ENCODE data around the gene MAGI1. TPM values are rescaled to one million over a fixed set of nuclear protein-coding genes. Genes with fewer than 3 reads are reported as not detected.

MAGI1 gene
- total RNA-seq, 1 donor from 2014 or later, result 0.49 TPM

- intact Hi-C loops (cut with micrococcal nuclease), result no loop called here
Measured at GRCh38 chr3:65717676-65718346, 320.9 kb downstream of the MAGI1 start.

- intact Hi-C loops (cut with micrococcal nuclease), result no loop called here
Measured at GRCh38 chr3:65716071-65716751, 322.5 kb downstream of the MAGI1 start.

GRCh38 chr3:65714134-65714533 is 324.6 kb downstream of the MAGI1 start:
- intact Hi-C loops (cut with micrococcal nuclease), result no loop called here

- intact Hi-C loops (cut with micrococcal nuclease), result no loop called here
Measured at GRCh38 chr3:65713016-65713415, 325.7 kb downstream of the MAGI1 start.

DNA sequence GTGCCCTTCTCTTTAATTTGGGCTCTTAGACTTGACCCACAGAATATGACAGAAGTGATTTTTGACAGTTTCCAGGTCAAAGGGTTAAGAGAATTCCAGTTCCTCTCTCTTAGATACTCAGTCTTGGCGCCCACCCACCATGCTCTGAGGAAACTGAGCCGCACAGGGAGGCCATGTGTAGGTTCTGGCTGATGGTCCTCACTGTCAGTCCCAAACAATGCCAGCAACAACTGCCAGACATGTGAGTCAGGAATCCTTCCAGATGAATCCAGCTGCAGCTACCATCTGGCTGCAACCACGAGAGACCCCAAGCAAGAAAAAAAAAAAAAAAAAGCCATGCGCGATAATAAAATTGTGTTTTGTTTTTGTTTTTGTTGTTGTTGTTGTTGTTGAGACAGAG is 326.6 kb downstream of the MAGI1 start:
- intact Hi-C loops (cut with micrococcal nuclease), result no loop called here

- intact Hi-C loops (cut with micrococcal nuclease), result no loop called here
Measured at GRCh38 chr3:65706776-65707568, 331.7 kb downstream of the MAGI1 start.

GRCh38 chr3:65706301-65706700 is 332.4 kb downstream of the MAGI1 start:
- intact Hi-C loops (cut with micrococcal nuclease), result no loop called here

DNA sequence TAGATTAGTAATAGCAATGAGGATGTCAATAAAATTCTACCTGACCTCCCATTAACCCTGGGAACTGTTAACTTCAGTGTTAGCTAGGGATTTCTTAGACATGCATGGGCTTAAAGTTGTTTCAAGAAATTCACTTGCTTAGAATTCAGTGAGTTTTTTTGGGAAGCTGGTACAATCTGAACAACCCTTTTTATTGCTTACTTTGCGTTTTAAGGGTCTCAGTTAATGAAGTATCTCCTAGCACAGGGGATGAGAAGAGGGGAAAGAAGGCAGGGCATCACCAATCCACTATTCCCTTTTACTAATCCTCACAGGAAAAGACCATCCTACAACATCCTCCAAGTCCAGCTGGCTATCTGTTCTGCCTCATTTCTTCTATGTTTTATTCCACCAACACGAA is 334.9 kb downstream of the MAGI1 start:
- intact Hi-C loops (cut with micrococcal nuclease), result no loop called here

DNA sequence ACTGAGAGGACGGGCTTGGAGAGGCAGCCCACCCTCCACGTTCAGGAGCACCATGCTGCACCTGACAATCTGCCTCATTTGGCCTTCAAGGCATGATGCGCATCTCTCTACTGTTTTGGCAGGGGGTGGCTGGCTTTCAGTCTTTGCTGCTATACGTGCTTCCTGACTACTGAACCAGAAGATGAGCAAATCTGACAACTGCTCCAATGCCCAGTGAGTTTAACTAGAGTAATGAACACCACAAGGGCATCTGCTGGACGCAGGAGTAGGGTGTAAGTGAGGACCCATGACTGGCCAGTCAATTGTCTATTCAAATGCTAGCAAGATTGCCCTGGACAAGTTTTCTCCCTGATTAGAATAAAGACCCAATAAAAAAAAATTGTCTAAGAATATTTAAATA is 335.7 kb downstream of the MAGI1 start:
- intact Hi-C loops (cut with micrococcal nuclease), result no loop called here

GRCh38 chr3:65702202-65702601 is 336.5 kb downstream of the MAGI1 start:
- intact Hi-C loops (cut with micrococcal nuclease), result no loop called here

- intact Hi-C loops (cut with micrococcal nuclease), result no loop called here
Measured at GRCh38 chr3:65701516-65701915, 337.2 kb downstream of the MAGI1 start.

DNA sequence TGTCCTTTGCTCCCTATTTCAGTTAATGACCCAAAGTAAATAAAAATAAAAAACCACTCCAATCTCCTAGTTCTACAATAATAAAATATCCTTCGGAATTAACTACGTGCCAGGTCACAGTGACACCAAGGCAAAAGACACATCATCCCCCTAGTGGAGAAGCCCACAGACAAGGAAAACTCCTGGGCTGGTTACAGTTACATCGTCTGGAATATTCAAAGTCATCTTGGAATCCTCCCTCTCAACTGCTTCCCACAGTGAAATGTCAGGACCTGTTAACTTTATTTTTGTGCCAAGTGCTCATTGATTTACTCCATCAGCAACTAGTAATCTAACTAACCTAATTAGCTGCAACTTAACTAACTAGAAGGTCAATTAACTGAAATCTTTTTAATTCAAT is 349.3 kb downstream of the MAGI1 start:
- intact Hi-C loops (cut with micrococcal nuclease), result no loop called here

GRCh38 chr3:65687741-65688140 is 351.0 kb downstream of the MAGI1 start:
- intact Hi-C loops (cut with micrococcal nuclease), result no loop called here

- intact Hi-C loops (cut with micrococcal nuclease), result no loop called here
Measured at GRCh38 chr3:65685621-65686235, 353.0 kb downstream of the MAGI1 start.

DNA sequence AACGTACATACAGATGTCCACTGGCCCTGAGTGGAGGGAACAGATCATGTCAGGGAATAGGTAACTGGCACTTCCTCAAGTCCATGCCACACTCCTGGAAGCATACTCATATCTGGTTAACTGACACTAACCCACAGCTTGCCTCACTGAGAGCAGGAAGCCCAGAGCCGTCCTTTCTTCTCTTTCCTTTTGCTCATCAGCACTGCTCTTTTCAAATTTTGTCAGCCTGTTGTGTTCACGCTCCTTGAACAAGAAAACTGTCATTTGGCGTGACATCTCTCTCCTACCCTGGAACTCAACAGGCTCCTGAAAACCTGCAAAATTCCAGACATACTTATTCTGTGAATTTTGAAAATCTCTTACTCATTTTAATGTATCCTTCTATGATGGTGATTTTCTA is 360.2 kb downstream of the MAGI1 start:
- intact Hi-C loops (cut with micrococcal nuclease), result no loop called here

- intact Hi-C loops (cut with micrococcal nuclease), result no loop called here
Measured at GRCh38 chr3:65677486-65678010, 361.2 kb downstream of the MAGI1 start.

- intact Hi-C loops (cut with micrococcal nuclease), result no loop called here
Measured at GRCh38 chr3:65676580-65676979, 362.1 kb downstream of the MAGI1 start.

GRCh38 chr3:65675011-65675410 is 363.7 kb downstream of the MAGI1 start:
- intact Hi-C loops (cut with micrococcal nuclease), result no loop called here

DNA sequence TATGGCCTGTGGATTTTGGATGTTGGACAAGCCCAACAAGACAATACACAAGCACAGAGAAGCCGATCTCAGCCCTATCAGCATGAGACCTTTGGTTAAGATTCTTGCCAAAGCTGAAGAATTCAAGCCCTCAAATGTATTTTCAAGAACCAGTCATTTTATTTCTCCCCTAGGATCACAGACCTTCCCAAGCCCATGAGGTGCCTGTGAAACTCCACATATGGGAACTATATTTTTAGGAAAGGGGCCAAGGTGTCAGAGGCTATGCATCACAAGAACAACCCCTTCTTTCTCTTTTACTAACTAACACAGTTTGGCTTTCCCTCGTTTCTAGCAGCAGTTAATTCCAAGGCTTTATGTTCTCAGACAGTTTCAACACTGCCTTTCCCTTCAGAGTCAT is 364.5 kb downstream of the MAGI1 start:
- intact Hi-C loops (cut with micrococcal nuclease), result no loop called here

DNA sequence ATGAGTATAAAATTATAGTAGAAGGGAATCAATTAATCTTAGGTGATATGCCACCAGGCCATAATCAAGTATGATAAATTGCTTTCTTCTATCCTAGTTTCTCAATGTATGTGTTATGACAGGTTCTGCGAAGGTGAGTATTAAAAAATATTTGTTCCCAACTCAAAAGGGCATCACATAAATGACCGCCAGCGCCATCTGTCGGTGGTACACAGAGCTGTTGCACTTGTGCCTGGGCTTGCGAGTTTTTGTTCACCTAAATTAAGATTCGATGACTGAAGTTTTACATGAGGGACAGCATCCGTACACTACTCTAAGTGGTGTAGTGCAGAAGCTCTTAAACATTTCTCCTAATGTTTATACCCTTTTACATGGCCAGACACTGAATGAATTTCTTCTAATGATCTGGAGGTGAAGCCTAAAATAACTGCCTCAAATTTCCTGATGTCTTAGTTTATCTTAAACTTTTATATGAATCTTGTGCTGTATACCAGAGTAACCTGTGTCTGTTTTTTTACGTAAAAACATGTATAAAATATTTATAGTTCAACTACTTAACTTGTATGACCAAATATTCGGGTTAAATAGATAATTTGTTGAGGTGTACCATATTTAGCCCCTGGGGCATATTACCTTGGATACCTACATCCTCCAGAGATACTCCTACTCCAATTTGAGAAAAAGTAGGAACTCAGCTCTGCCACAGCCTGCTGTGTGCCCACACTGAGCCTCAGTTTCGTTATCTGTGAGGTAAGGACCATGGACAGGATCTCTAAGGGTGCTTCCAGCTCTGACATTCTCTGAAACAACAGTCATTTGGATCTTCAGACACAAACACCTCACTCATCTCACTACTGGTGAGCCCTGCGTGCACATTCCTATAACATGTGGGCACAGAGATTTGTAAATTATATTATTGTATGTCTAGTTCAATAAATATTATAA is 365.6 kb downstream of the MAGI1 start:
- intact Hi-C loops (cut with micrococcal nuclease), result loop anchor here (2.0 kb wide), 1 partner anchor 1140 kb away; no protein-coding TSS in a partner anchor
